Activated T-cell treated with anti-CD3 and anti-CD28 coated beads, Interleukin-2, amount 50 U/mL, for 24 hours (primary cell): ENCODE measurements around the gene DYNC1H1.

ENCODE experiments used
- DNase-seq: peaks from one replicate; pipeline ENCODE4 v3.0.0-alpha.2; 2020
- H3K27ac Mint-ChIP-seq: 2 replicates; pipeline ENCODE4 v1.8.0; 2020; ENCODE audit warnings: mild to moderate bottlenecking, mixed read lengths
- H3K27me3 Mint-ChIP-seq: 2 replicates; pipeline ENCODE4 v1.8.0; 2020; ENCODE audit warnings: mixed read lengths
- H3K36me3 Mint-ChIP-seq: 2 replicates; pipeline ENCODE4 v1.8.0; 2020; ENCODE audit warnings: low read depth, mixed read lengths
- H3K4me1 Mint-ChIP-seq: 2 replicates; pipeline ENCODE4 v1.8.0; 2020; ENCODE audit warnings: low read depth, mixed read lengths
- H3K4me3 Mint-ChIP-seq: 2 replicates; pipeline ENCODE4 v1.8.0; 2020; ENCODE audit warnings: mild to moderate bottlenecking, moderate library complexity, mixed read lengths
- H3K9me3 Mint-ChIP-seq: 2 replicates; pipeline ENCODE4 v1.8.0; 2020; ENCODE audit warnings: mixed read lengths

The DYNC1H1 gene

DNA sequence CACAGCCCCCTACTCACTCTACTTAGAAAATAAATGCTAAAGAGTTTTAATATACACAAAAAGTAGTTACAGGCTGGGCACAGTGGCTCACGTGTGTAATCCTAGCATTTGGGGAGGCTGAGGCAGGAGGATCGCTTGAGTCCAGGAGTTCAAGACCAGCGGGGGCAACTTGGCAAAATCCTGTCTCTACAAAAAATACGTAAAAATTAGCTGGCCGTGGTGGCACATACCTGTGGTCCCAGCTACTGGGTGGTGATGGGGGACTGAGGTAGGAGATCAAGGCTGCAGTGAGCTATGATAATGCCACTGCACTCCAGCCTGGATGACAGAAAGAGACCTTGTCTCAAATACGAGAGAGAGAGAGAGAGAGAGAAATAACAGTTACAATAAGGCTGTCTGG, 9.9 kb upstream of the DYNC1H1 start:
- Mint-ChIP-seq H3K27me3 (no peaks in the 10 kb centered on the region), H3K27ac (no peak overlapping the region), H3K4me1 (peaks cover 3% of the 10 kb centered on the region), H3K36me3 (no peaks in the 10 kb centered on the region), H3K4me3 (no peak overlapping the region), H3K9me3 (no peaks in the 10 kb centered on the region)
- no peak for DNase-seq

DNA sequence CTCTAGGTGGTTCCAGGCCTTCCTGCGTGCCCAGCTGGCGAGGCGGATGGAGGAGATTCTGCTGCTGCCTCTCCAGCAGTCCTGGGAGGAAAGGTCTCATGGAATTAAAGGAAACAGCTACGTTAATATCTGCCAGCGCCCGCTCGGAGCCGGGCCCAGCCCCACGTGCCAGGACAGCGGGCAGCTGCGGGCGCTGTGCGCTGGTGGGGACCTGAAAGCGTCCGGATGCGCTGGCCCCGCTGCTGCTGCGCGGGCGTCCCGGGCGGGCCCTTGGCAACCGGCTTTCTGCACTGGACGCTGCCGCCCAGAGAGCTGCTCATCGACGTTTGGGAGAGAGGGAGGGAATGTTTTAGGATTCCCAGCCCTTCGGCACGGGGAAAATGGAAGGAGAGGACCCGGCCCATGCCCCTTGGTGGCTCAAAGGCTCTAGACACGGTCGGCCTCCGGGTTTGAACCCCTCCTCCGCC, 8.6 kb upstream of the DYNC1H1 start:
- Mint-ChIP-seq H3K4me3 (no peak overlapping the region), H3K4me1 (peaks cover 3% of the 10 kb centered on the region), H3K27me3 (no peaks in the 10 kb centered on the region), H3K27ac (no peak overlapping the region), H3K36me3 (no peaks in the 10 kb centered on the region), H3K9me3 (no peaks in the 10 kb centered on the region)
- DNase-seq = no peak

DNA sequence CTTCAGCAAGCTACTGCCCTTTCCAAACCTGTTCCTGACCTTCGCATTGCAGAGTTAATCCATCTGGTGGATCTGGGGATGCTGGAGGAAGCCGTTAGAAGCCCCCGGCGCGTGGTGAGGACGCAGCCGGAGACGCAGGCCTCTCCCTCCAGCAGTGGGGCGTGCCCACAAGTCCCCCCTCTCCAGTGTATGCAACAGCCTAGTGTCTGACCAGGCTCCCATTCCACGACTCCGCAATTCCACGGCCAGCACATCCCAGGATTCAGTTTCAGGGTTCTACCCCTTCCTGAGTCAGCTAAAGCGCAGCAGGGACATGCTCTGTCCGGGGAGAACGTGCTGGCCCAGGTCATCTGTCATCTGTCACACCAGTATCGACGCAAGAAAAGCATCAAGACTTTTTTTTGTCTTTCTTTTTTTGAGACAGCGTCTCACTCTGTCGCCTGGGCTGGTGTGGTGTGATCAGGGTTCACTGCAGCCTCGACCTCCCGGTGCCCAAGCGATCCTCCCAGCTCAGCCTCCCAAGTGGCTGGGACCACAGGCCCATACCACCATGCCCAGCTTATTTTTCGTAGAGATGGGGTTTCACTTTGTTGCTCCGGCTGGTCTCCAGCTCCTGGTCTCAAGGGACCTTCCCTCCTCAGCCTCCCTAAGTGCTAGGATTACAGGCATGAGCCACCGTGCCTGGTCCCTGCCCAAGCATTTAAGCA, 8.0 kb upstream of the DYNC1H1 start:
- no peaks in the 10 kb centered on the region for H3K36me3 Mint-ChIP-seq
- peaks cover 7% of the 10 kb centered on the region for H3K4me1 Mint-ChIP-seq
- DNase-seq = no peak
- no peaks in the 10 kb centered on the region for H3K27me3 Mint-ChIP-seq
- no peaks in the 10 kb centered on the region for H3K9me3 Mint-ChIP-seq
- H3K4me3 Mint-ChIP-seq = no peak overlapping the region
- H3K27ac Mint-ChIP-seq = no peak overlapping the region

DNA sequence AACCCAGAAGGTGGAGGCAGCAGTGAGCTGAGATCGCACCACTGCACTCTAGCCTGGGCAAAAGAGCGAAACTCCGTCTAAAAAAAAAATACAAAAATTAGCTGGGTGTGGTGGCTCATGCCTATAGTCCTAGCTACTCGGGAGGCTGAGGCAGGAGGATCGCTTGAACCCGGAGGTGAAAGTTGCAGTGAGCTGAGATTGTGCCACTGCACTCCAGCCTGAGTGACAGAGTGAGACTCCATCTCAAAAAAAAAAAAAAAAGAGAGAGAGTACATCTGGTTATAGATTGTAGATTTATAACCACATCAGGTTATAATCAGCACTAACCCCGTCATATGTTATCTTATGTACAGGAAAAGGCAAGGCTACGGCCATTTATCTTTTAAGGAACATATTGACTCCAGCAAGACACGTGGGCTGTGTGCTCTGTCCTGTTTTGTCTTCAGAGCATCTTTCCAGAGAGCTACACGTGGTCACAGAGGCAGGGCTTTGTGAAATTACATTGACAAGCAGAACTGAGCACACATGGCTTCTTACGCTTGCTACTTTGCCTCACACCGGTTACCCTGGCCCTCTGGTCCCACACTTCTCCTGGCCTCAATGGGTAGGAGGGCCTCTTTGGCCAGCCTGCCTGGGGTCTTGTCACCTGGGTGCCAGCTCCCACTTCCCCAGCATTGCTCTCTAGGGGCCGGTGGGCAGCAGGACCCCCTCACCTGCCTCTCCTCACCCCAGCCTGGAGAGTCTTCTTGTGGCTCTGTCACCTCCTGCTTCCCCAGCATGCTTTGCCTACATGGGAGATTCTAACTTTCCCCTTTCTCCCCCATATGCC, 6.8 kb upstream of the DYNC1H1 start:
- H3K4me3 Mint-ChIP-seq = no peak overlapping the region
- H3K36me3 Mint-ChIP-seq = no peaks in the 10 kb centered on the region
- DNase-seq = no peak
- no peaks in the 10 kb centered on the region for H3K9me3 Mint-ChIP-seq
- no peak overlapping the region for H3K27ac Mint-ChIP-seq
- peaks cover 8% of the 10 kb centered on the region for H3K4me1 Mint-ChIP-seq
- no peaks in the 10 kb centered on the region for H3K27me3 Mint-ChIP-seq

DNA sequence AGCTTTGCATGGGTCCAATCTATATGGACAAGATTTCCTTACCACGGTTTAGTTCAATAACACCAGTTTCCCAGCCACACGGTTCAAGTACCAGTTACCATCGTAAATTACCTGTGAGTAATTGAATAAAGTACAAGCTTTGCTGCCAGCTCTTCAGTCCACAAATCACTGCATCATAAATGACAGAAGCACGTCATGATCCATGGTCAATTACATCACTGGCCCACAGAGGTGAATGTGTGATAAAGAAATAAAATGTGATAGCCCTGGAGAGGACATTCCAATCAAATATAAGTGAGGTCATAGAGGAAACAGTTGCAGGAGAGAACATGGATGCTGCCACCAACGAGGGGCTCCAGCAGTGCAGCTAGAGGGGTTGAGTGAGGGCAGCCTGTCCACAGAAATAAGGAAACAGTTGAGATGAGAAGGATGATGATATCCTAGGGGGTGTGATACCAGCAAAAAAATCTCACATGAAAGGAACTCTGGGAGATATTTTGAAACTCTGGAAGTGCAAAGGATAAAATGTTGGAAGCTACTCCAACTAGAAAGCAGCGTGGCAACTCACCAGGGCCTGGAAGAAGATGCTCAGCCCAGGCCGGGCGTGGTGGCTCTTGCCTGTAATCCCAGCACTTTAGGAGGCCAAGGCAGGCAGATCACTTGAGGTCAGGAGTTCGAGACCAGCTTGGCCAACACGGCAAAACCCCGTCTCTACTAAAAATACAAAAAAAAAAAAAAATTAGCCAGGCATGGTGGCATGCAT, 5.8 kb upstream of the DYNC1H1 start:
- H3K27me3 Mint-ChIP-seq = no peaks in the 10 kb centered on the region
- H3K4me3 Mint-ChIP-seq = no peak overlapping the region
- H3K27ac Mint-ChIP-seq = no peak overlapping the region
- H3K36me3 Mint-ChIP-seq = no peaks in the 10 kb centered on the region
- no peaks in the 10 kb centered on the region for H3K9me3 Mint-ChIP-seq
- no peak for DNase-seq
- H3K4me1 Mint-ChIP-seq = peaks cover 8% of the 10 kb centered on the region

DNA sequence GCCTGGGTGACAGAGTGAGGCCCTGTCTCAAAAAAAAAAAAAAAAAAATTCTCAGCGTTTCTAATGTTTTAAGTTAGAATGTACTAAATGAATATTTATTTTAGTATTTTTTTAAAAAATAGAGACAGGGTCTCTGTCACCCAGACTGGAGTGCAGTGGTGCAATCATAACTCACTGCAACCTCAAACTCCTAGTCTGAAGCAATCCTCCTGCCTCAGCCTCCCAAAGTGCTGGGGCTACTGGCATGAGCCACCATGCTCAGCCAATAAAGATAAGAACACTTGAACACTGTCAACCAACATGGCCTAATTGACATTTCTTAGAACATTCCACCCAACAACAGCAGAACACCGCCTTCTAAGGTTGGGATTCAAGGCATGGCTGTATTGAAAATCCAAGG, 5.1 kb upstream of the DYNC1H1 start:
- H3K4me1 Mint-ChIP-seq = peaks cover 14% of the 10 kb centered on the region
- DNase-seq = peak; percentile 8
- no peak overlapping the region for H3K27ac Mint-ChIP-seq
- no peaks in the 10 kb centered on the region for H3K36me3 Mint-ChIP-seq
- no peak overlapping the region for H3K4me3 Mint-ChIP-seq
- H3K27me3 Mint-ChIP-seq = no peaks in the 10 kb centered on the region
- H3K9me3 Mint-ChIP-seq = no peaks in the 10 kb centered on the region

DNA sequence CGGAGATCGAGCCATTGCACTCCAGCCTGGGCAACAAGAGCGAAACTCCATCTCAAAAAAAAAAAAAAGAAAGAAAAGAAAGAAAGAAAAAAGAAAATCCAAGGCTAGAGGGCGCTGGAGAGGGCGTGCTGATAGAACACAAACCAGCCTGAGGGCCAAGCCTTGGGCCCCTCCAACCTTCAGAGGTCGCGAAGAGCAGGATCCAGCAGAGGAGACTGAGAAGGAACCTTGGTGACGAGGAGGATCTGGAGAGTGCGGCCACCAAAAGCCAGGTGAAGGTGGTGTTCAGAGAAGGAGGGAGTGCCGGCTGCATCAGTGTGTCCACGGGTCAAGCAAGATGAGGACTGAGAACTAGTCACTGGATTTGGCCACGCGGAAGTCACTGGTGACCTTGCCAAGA, 4.1 kb upstream of the DYNC1H1 start:
- peaks cover 4% of the 10 kb centered on the region for H3K36me3 Mint-ChIP-seq
- H3K4me1 Mint-ChIP-seq = peaks cover 14% of the 10 kb centered on the region
- H3K27ac Mint-ChIP-seq = no peak overlapping the region
- no peak overlapping the region for H3K4me3 Mint-ChIP-seq
- peak; percentile 44 for DNase-seq
- no peaks in the 10 kb centered on the region for H3K9me3 Mint-ChIP-seq
- H3K27me3 Mint-ChIP-seq = no peaks in the 10 kb centered on the region

DNA sequence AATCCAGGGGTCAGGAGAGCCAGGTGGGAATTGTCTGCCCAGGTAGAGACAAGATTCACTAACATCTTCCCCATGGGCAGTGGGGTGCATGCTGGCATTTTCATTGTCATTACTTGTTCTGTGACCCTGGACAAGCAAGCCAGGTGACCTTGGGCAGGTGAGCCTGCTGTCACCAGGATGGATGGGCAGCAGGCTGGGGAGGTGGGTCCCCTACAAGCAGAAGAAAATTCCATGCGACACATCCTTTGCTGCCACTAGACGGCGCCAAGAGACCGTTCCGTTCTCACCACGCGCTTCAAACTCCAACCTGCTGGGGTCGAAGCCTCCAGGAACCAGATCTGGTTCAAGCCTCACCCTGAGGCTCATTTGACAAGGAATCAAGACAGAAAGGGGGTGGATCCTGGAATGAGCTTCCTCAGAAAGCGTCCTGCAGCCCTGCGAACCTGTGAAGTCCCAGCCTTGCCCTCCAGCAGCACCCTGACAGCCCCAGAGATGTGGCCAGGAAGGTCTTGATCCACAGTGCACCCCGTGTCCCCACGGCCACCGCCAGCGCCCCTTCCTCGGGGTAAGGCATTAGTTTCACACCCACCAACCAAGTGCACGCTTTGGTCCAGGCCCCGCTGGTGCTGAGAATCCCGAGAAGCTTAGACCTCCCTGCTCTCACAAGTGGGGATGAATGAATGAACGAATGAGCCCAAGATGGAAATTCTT, 3.2 kb upstream of the DYNC1H1 start:
- H3K4me3 Mint-ChIP-seq = no peak overlapping the region
- no peaks in the 10 kb centered on the region for H3K9me3 Mint-ChIP-seq
- peak overlapping the region; percentile 73 for H3K27ac Mint-ChIP-seq
- peaks cover 9% of the 10 kb centered on the region for H3K36me3 Mint-ChIP-seq
- H3K27me3 Mint-ChIP-seq = no peaks in the 10 kb centered on the region
- peak; percentile 81 for DNase-seq
- peaks cover 21% of the 10 kb centered on the region for H3K4me1 Mint-ChIP-seq

DNA sequence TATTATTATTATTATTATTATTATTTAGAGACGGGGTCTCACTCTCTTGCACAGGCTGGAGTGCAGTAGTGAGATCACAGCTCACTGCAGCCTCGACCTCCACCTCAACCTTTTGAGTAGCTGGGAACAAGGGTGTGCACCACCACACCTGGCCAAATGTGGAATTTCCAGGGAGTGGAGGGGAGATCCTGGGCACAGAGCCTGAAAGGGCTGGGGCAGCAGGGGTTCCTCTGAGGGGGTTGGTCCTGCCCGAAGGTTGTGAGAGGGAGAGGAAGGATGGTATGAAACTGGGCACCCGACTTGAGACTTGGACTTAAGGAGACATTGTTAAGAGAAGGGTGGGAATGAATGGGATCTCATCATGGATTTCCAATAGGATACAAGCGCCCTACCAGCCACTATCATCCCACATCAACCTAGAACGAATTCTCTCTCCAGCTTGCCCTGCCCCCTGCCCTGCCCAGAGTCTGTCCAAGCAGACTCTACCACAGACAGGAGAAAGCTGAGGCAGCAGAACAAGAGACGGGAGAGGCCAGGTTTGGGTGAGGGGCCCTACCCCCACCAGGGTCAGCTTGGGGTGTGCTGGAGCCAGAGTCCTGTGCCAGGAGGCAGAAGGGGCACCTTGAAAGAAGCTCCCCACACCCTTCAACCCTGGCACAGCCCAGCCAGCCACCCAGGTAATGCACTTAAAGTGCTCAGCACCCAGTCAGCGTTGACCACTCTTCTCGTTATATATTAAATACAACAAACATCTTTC, 2.4 kb upstream of the DYNC1H1 start:
- H3K36me3 Mint-ChIP-seq = peaks cover 12% of the 10 kb centered on the region
- H3K9me3 Mint-ChIP-seq = no peaks in the 10 kb centered on the region
- H3K4me3 Mint-ChIP-seq = no peak overlapping the region
- DNase-seq = no peak
- H3K27ac Mint-ChIP-seq = no peak overlapping the region
- peaks cover 25% of the 10 kb centered on the region for H3K4me1 Mint-ChIP-seq
- no peaks in the 10 kb centered on the region for H3K27me3 Mint-ChIP-seq

DNA sequence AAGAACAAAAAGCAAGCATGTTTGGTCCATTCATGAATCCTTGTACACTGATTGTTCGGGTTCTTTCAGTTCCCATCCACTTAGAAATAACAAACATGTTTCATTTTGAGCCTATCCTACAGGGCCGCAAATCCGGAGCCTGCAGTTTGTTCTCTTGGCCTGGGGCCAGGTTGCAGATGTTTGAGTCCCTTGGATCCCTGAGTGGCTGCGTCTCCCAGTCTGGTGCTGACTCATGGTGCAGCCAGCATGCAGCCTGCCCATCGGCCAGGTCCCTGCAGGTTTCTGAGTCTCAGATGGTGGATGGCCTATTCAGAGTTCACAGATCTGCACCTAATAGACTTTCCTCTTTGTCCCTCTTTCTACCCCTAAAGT, 1.9 kb upstream of the DYNC1H1 start:
- no peaks in the 10 kb centered on the region for H3K27me3 Mint-ChIP-seq
- no peak for DNase-seq
- no peak overlapping the region for H3K4me3 Mint-ChIP-seq
- no peaks in the 10 kb centered on the region for H3K9me3 Mint-ChIP-seq
- no peak overlapping the region for H3K27ac Mint-ChIP-seq
- H3K4me1 Mint-ChIP-seq = peaks cover 29% of the 10 kb centered on the region
- H3K36me3 Mint-ChIP-seq = peaks cover 15% of the 10 kb centered on the region

DNA sequence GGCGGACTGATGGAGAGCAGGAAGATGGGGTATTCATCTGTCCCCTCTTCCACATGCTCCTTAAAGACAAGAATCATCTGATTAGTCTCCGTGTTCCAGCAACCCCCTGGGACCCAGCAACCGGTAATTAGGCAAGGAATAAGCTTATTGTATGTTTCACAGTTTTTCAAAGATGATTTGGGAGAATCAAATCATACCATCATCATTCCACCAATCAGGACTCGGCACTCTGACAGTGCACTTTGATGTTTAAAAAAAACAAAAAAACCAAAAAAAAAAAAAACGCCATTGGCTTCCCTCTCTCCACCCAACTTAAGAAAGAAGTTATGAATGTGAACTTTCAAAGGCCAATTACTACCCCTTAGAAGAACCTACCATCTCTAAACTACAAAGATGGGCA, 1.3 kb upstream of the DYNC1H1 start:
- H3K4me1 Mint-ChIP-seq = peaks cover 35% of the 10 kb centered on the region
- H3K36me3 Mint-ChIP-seq = peaks cover 20% of the 10 kb centered on the region
- DNase-seq = no peak
- H3K27me3 Mint-ChIP-seq = no peaks in the 10 kb centered on the region
- H3K4me3 Mint-ChIP-seq = no peak overlapping the region
- H3K27ac Mint-ChIP-seq = no peak overlapping the region
- no peaks in the 10 kb centered on the region for H3K9me3 Mint-ChIP-seq

DNA sequence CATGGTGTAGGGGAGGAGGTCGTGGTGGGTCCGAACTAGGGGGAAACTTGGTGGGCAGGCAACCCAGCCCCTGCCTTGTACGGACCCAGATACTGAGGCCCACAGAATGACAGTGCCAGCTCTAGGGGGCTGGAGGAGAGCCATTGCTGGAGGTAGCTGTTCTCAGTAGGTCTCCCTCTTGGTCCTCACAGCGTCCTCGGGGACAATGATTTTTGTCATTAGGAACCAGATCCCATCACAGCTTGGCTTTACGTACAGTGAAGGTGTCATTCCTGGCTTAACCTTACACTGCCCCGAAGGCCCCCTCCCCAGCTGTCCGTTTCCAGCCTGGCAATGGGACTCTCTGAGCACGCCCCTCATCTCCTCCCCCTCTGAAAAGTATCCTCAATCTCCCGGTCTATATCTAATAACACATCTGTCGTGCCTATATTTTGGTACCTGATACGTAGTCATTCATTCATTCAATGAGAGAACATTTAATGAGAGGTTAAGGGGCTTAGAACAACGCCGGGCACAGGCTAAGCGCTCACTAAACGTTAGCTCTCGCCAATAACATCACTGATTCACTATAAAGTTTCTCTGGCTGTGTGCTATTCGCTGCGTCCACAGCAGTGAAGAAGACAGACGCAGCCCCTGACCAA, 597 bp upstream of the DYNC1H1 start:
- no peaks in the 10 kb centered on the region for H3K9me3 Mint-ChIP-seq
- DNase-seq = no peak
- peaks cover 27% of the 10 kb centered on the region for H3K36me3 Mint-ChIP-seq
- peaks cover 41% of the 10 kb centered on the region for H3K4me1 Mint-ChIP-seq
- H3K4me3 Mint-ChIP-seq = peak overlapping the region; percentile 74
- H3K27ac Mint-ChIP-seq = peak overlapping the region; percentile 88
- H3K27me3 Mint-ChIP-seq = no peaks in the 10 kb centered on the region

DNA sequence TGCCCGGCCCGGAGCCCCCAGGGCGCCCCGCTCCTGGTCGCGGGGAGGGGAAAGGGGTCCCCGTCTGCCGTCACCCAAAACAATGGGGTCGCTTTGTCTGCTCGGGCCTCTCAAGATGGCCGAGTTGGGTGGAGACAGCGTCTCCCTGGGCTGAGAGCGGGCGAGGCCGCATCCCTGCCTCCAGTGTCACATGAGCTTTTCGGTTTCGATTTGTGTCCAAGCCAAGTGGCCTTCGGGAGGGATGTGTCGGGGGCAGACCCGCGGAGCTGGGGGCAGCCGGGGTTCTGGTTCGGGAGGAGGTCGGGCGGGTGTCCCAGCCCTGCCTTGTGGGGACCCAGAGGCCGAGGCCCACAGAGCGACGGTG, 790 bp downstream of the DYNC1H1 start:
- H3K27me3 Mint-ChIP-seq = no peaks in the 10 kb centered on the region
- H3K27ac Mint-ChIP-seq = peak overlapping the region; percentile 90
- peak overlapping the region; percentile 93 for H3K4me3 Mint-ChIP-seq
- peaks cover 38% of the 10 kb centered on the region for H3K36me3 Mint-ChIP-seq
- peaks cover 51% of the 10 kb centered on the region for H3K4me1 Mint-ChIP-seq
- H3K9me3 Mint-ChIP-seq = no peaks in the 10 kb centered on the region
- peak; percentile 77 for DNase-seq
